GM18519 (cell line): ENCODE data around the gene PADI4.
"Not testable (repeated sequence)": the region's sequence is repeated elsewhere in the genome, so short reads cannot be mapped to it uniquely, and the experiment has no call there.

Experiments used
- ATAC-seq: cut with Tn5 transposase; IDR thresholded peaks from one replicate; pipeline ENCODE4 v1.9.1; 2021; ENCODE audit warnings: mild to moderate bottlenecking, moderate library complexity; ENCODE audit not compliant: unreplicated experiment, low FRiP score

PADI4 gene

GRCh38 chr1:17309426-17310067 lies 1.6 kb downstream of the PADI4 start:
- ATAC-seq: no peak

- ATAC-seq: no peak
Measured at GRCh38 chr1:17310068-17310640, 2.2 kb downstream of the PADI4 start.

DNA sequence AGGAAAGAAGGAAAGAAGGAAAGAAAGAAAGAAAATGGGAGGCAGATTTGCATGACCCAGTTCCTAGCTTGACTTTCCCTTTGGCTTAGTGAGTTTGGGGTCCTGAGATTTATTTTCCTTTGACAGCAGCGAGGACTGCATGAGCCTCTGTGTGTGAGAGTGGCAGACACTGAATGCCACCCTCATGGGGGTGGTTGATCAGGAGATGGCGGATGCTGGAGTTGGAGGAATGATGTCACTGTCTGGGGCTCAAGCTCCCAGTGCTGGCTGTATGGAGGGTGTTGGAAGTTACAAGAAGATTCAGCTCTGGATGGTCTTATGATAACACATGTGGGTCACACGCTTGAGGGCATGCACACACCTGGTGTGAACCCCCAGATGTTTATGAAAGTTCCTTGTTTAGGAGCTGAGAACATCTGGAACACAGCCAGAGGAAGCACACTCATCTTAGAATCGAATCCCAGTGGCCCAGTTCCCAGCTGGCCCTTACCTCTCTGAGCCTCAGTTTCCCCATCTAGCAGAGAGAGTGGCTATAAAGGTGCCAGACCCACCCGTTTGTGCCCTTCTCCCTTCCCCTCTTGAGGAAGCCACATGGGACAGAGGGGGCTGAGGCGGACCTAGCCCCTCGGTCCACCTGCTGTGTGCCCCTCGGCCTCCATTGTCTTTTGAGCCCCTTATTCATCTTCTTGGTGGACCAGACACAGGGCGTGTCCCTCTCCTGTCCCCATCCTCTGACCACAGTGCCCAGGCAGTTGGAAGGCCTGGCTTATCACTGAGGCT lies 5.7 kb downstream of the PADI4 start:
- no peak for ATAC-seq

GRCh38 chr1:17314491-17314971 lies 6.5 kb downstream of the PADI4 start:
- ATAC-seq: no peak

DNA sequence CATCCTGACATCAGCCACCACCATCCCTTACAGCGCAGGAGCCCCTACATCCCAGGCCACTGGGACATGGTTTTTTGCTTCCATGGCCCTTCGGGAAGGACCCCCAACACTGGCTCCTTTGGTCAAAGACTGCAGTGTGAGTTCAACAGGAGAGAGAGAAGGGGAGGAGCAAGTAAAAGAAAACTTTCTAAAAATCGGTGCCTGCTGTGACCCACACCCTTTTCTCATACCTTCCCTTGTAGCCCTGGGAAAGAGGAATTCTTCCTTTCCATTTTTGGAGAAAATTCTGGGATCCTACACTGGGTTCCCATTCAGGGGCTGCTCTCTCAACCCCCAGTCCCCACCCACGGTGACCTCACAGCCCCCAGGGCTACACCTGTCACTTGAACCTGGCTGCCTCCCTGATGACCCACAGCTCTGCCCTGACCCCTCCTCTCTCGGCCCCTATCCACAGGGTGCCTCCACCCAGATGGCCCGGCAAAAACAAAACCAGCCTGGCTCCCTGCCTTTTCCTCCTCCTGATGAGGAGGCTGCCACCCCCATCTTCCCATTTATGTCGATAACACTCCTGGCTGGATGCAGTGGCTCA lies 7.6 kb downstream of the PADI4 start:
- no peak for ATAC-seq

- no peak for ATAC-seq
Measured at GRCh38 chr1:17316704-17317103, 8.7 kb downstream of the PADI4 start.

- ATAC-seq: no peak
Measured at GRCh38 chr1:17318262-17318661, 10.3 kb downstream of the PADI4 start.

DNA sequence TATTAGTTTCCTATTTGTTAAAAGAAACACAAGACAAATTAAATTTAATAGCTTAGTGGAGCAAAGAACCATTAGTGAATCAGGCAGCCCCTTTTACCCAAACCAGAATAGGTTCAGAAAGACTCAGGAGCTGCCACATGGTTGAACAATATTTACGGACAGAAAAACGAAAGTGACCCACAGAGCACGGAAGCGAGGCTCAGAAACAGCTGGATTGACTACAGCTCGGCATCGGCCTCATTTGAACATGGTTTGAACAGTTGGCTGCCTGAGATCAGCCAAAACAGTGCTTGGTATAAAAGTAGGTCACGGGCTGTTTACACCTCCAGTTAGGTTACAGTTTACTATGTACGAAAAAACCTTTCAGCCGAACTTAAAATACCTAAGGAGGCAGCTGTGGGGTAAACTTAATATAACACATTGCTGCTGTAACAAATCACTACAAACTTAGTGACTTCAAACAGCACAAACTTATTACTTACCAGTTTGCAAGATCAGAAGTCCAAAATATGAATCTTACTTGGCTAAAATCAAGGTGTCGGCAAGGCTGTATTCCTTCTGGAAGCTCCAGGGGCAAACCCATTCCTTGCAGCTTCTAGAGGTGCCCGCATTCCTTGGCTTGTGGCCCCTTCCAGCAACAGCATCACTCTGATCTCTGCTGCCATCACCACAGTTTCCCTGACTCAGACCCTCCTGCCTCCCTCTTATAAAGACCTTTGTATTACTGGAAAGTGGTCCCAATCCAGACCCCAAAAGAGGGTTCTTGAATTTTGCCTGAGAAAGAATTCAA lies 11.8 kb downstream of the PADI4 start:
- no peak for ATAC-seq

DNA sequence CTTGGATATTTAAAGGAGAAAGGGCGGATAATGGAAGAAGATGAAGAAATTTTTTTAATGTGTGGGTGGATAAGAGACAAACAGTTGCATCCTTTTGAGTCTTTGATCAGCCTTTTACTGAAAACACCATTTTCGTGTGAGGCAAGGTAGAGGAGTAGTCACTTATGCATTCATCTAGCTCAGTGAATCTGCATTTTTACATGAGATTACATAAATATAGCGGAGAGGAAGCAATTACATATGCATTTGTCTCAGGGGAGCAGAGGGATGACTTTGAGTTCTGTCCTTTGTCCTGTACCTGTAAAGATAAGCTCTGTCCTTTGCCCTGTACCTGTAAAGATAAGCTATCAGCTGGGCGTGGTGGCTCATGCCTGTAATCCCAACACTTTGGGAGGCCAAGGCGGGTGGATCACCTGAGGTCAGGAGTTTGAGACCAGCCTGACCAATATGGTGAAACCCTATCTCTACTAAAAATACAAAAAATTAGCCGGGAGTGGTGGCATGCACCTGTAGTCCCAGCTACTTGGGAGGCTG lies 13.9 kb downstream of the PADI4 start:
- ATAC-seq: not testable (repeated sequence)

DNA sequence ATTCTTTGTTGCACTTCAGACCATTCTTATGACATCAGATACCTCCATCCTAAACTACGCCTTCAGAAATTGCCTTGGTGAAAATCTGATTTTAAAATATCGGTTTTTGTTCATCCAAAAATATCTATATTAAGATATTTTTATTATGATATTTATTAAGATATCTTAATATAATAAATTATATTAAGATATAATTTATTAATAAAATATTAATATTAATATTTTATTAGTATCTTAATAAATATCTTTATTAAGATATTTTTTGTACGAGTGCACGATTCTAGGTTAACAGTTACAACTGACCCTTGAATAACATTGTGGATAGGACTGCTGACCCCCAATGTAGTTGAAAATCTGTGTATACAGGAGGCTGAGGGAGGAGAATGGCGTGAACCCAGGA lies 20.9 kb downstream of the PADI4 start:
- no peak for ATAC-seq

GRCh38 chr1:17329610-17330009 lies 21.6 kb downstream of the PADI4 start:
- ATAC-seq: no peak

DNA sequence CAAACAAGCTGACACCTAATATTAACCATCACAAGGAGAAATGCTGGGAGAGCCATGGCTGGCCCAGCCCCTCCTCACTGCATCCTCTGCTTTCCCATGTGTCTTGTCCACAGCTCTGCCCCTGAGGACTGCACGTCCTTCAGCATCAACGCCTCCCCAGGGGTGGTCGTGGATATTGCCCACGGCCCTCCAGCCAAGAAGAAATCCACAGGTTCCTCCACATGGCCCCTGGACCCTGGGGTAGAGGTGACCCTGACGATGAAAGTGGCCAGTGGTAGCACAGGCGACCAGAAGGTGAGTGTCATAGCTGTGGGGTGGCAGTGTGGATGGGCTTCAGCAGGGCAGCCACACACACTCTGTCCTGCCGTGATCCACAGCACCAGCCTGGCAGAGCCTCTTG lies 22.9 kb downstream of the PADI4 start:
- no peak for ATAC-seq

DNA sequence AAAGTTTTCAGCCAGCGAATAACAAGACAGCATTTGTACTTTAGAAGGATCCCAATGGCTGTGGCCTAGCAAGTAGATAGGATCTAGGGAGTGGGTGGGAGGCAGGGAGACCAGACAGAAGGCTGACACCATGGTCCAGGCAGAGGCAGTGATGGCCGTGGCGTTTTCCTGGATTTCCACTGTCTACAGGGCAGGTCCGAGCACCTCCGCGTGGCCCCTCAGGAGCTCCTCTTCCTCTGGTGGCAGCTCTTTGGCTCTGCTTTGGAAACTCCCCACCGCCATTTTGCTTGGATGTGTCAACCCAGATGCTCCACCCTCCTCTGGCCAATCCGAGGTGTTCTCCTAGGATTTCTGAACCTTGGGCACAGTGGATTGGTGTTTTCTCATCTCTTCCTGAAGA lies 25.1 kb downstream of the PADI4 start:
- ATAC-seq: no peak

GRCh38 chr1:17335821-17336710 lies 28.1 kb downstream of the PADI4 start:
- no peak for ATAC-seq

- ATAC-seq: no peak
Measured at GRCh38 chr1:17338706-17339493, 30.9 kb downstream of the PADI4 start.

DNA sequence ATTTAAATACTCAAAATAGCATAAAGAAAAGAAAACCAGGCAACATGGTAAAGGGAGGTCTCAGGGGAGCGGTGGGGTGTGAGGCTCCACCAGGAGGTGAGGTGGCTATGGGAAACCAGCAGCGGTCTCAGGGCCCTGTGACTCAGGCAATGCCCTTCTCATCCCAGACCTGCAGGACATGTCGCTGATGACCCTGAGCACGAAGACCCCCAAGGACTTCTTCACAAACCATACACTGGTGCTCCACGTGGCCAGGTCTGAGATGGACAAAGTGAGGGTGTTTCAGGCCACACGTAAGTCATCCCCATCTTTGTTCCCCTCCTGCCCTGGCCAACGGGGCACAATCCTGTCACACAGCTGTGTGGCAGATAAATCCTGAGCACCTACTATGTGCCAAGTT lies 31.5 kb downstream of the PADI4 start:
- ATAC-seq: no peak

- no peak for ATAC-seq
Measured at GRCh38 chr1:17340358-17340757, 32.4 kb downstream of the PADI4 start.

DNA sequence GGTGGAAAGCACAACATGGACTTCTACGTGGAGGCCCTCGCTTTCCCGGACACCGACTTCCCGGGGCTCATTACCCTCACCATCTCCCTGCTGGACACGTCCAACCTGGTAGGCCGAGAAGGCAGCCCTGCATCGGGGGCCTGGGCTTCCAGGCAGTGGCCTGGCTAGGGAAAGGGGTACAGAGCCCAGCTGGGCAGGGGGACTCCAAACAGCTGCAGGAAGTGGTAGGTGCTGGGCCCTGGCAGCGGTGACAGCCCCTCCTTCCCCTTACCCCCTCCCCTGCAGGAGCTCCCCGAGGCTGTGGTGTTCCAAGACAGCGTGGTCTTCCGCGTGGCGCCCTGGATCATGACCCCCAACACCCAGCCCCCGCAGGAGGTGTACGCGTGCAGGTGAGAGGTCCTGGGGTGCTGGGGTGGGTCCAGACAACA lies 34.0 kb downstream of the PADI4 start:
- no peak for ATAC-seq
